ENCODE results near the gene C3orf22. TPM values are rescaled to one million over a fixed set of nuclear protein-coding genes. Genes with fewer than 3 reads are reported as not detected.

C3orf22 gene
- total RNA-seq, 2 experiments from 2014 or later: not detected

DNA sequence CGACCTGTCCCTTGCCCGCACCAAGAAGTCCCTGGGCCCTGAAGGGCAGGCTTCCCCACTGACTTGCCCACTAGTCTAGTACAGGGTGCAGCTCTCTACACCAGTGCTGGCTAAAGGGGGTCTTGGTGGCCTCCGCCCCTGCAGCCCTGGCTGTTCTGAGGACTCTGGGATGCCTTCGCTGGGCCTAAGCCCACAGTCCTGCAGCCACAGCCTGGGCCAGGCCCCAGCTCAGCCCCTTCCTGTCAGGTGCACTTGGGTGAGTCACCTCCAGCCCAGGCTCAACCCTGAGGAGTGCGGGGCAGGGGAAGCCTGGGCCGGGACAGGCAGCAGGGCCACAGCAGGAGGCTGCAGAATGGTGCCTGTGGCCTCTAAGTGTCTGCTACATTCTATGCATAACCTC lies 971 bp downstream of the C3orf22 start:
- intact Hi-C loops (cut with micrococcal nuclease; ENCODE audit: unreplicated experiment): no loop called here
- no peak for DNase-seq (ENCODE audit: low spot score)
- ChIA-PET CTCF (ENCODE audit: unreplicated experiment) (no interaction called here), POLR2A (no interaction called here)
- no peak overlapping the region for H2AFZ ChIP-seq (ENCODE audit: low read length)
- no peaks in the 10 kb centered on the region for H3K36me3 ChIP-seq (ENCODE audit: insufficient read depth, low read length)
- BruUV-seq (replicated peaks): no TSS peak
- H3K4me3 ChIP-seq (ENCODE audit: low read depth, low read length, poor library complexity, severe bottlenecking): no peak overlapping the region
- no peaks in the 10 kb centered on the region for H3K9me2 ChIP-seq (ENCODE audit: insufficient read depth, low read length)
- no peak for TF ChIP-seq EZH2phosphoT487 (IDR thresholded peaks at IDR 0.05; ENCODE audit: borderline replicate concordance, low read depth, low read length)
- TF ChIP-seq, protein P1, sequence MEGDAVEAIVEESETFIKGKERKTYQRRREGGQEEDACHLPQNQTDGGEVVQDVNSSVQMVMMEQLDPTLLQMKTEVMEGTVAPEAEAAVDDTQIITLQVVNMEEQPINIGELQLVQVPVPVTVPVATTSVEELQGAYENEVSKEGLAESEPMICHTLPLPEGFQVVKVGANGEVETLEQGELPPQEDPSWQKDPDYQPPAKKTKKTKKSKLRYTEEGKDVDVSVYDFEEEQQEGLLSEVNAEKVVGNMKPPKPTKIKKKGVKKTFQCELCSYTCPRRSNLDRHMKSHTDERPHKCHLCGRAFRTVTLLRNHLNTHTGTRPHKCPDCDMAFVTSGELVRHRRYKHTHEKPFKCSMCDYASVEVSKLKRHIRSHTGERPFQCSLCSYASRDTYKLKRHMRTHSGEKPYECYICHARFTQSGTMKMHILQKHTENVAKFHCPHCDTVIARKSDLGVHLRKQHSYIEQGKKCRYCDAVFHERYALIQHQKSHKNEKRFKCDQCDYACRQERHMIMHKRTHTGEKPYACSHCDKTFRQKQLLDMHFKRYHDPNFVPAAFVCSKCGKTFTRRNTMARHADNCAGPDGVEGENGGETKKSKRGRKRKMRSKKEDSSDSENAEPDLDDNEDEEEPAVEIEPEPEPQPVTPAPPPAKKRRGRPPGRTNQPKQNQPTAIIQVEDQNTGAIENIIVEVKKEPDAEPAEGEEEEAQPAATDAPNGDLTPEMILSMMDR (conservative IDR thresholded peaks at IDR 0.05; ENCODE audit: low read length): no peak
- no peak overlapping the region for H3K27ac ChIP-seq (ENCODE audit: low read depth, low read length, poor library complexity, severe bottlenecking)
- no peak overlapping the region for H3K4me2 ChIP-seq (ENCODE audit: low read length)
- H3K9me3 ChIP-seq (ENCODE audit: low read length): no peaks in the 10 kb centered on the region
- H3K4me1 ChIP-seq (ENCODE audit: insufficient read depth, low read length, poor library complexity, severe bottlenecking): no peaks in the 10 kb centered on the region
- no peaks in the 10 kb centered on the region for H3K79me2 ChIP-seq (ENCODE audit: insufficient read depth, low read depth, low read length)
- H4K20me1 ChIP-seq (ENCODE audit: insufficient read depth, low read length): no peaks in the 10 kb centered on the region

DNA sequence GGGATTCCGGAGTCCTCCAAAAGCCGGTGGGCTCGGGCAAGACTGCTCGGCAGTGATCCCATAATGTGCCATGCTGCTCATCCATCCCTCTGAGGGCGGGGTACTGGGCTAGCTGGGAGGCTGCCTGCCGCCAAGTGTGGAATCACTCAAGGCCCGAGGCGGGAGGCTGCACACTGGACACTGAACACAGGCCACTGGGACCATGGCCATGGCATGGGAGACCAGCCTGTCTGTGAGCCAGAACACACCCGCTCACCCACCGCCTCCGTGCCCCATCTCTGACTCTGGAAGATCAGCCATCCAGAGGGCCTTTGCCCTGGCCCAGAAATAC lies 1.4 kb downstream of the C3orf22 start:
- Histone ChIP-seq H3K9me3 (ENCODE audit: low read length) (no peaks in the 10 kb centered on the region), H2AFZ (ENCODE audit: low read length) (no peak overlapping the region), H4K20me1 (ENCODE audit: insufficient read depth, low read length) (no peaks in the 10 kb centered on the region), H3K27ac (ENCODE audit: low read depth, low read length, poor library complexity, severe bottlenecking) (no peak overlapping the region), H3K4me1 (ENCODE audit: insufficient read depth, low read length, poor library complexity, severe bottlenecking) (no peaks in the 10 kb centered on the region), H3K9me2 (ENCODE audit: insufficient read depth, low read length) (no peaks in the 10 kb centered on the region), H3K79me2 (ENCODE audit: insufficient read depth, low read depth, low read length) (no peaks in the 10 kb centered on the region), H3K36me3 (ENCODE audit: insufficient read depth, low read length) (no peaks in the 10 kb centered on the region), H3K4me2 (ENCODE audit: low read length) (no peak overlapping the region), H3K4me3 (ENCODE audit: low read depth, low read length, poor library complexity, severe bottlenecking) (no peak overlapping the region)
- no TSS peak for BruUV-seq (replicated peaks)
- CTCF ChIA-PET (ENCODE audit: unreplicated experiment): no interaction called here
- POLR2A ChIA-PET: no interaction called here
- TF ChIP-seq, protein P1 (conservative IDR thresholded peaks at IDR 0.05; ENCODE audit: low read length): no peak
- no peak for TF ChIP-seq EZH2phosphoT487 (IDR thresholded peaks at IDR 0.05; ENCODE audit: borderline replicate concordance, low read depth, low read length)
- no peak for DNase-seq (ENCODE audit: low spot score)
- intact Hi-C loops (cut with micrococcal nuclease; ENCODE audit: unreplicated experiment): no loop called here

DNA sequence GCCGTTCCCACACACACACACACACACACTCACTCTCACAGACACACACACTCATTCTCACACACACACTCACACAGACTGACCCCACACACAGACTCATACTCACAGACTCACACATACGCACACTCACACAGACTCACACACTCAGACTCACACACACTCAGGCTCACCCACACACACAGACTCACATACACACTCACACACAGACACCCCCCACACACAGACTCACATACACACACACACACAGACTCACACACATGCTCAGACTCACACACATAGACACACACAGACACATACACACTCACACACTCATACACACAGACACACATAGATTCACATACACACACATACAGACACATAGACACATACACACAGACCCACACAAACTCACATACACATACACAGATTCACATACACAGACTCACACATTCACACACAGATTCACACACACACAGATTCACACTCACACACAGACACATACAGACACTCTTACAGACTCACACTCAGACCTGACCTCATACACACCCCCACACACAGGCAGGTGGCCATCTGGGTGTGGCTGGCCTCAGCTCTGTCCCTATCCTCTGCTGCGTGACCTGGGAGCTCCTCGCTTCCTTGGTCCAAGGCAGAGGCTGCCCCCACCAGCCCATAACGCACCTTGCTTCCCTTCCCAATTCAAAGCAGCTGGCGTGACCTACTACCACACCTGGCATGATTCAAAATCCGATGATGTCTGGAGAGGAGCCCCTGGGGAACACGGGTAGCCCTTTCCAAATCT lies 1.9 kb downstream of the C3orf22 start:
- Histone ChIP-seq H4K20me1 (ENCODE audit: insufficient read depth, low read length) (no peaks in the 10 kb centered on the region), H3K9me2 (ENCODE audit: insufficient read depth, low read length) (no peaks in the 10 kb centered on the region), H3K4me3 (ENCODE audit: low read depth, low read length, poor library complexity, severe bottlenecking) (no peak overlapping the region), H3K79me2 (ENCODE audit: insufficient read depth, low read depth, low read length) (no peaks in the 10 kb centered on the region), H3K4me1 (ENCODE audit: insufficient read depth, low read length, poor library complexity, severe bottlenecking) (no peaks in the 10 kb centered on the region), H3K36me3 (ENCODE audit: insufficient read depth, low read length) (no peaks in the 10 kb centered on the region), H3K9me3 (ENCODE audit: low read length) (no peaks in the 10 kb centered on the region), H3K27ac (ENCODE audit: low read depth, low read length, poor library complexity, severe bottlenecking) (no peak overlapping the region), H3K4me2 (ENCODE audit: low read length) (no peak overlapping the region), H2AFZ (ENCODE audit: low read length) (no peak overlapping the region)
- DNase-seq (ENCODE audit: low spot score): no peak
- TF ChIP-seq, protein P1 (conservative IDR thresholded peaks at IDR 0.05; ENCODE audit: low read length): no peak
- TF ChIP-seq EZH2phosphoT487 (IDR thresholded peaks at IDR 0.05; ENCODE audit: borderline replicate concordance, low read depth, low read length): no peak
- intact Hi-C loops (cut with micrococcal nuclease; ENCODE audit: unreplicated experiment): no loop called here
- ChIA-PET CTCF (ENCODE audit: unreplicated experiment) (no interaction called here), POLR2A (no interaction called here)
- BruUV-seq (replicated peaks): no TSS peak
